Fibroblast of villous mesenchyme (primary cell): ENCODE data around the gene BAG3. TPM values are rescaled to one million over a fixed set of nuclear protein-coding genes. Genes with fewer than 3 reads are reported as not detected.

Source experiments
- DNase-seq: peaks from one replicate; pipeline ENCODE4 v3.0.0-alpha.2; 2010; ENCODE audit warnings: low read depth
- H3K4me3 ChIP-seq: 2 replicates; pipeline ENCODE4 v1.5.1; 2011; ENCODE audit warnings: low read depth, mild to moderate bottlenecking, low read length
- CTCF ChIP-seq: IDR thresholded peaks from 2 replicates; pipeline ENCODE4 v1.5.1; 2012; ENCODE audit warnings: low read depth, mild to moderate bottlenecking, low read length; ENCODE audit not compliant: insufficient read depth
- total RNA-seq: library from RNA; depleted of rRNA; stranded (reverse); fragments of >200 nt; gene quantifications from 2 replicates; pipeline ENCODE4 v1.2.3, GENCODE V29; 2012

Gene BAG3
- 16.4 and 18.6 TPM in 2 replicates for total RNA-seq

GRCh38 chr10:119650692-119651513 is at the start of gene BAG3:
Gene BAG3 (plus strand): TSS chr10:119651380. CDS start chr10:119651676, 296 bp downstream.
- TF ChIP-seq CTCF: no peak
- H3K4me3 ChIP-seq: peak within 1 kb of the TSS; percentile 84
- peak; percentile 93 for DNase-seq

DNA sequence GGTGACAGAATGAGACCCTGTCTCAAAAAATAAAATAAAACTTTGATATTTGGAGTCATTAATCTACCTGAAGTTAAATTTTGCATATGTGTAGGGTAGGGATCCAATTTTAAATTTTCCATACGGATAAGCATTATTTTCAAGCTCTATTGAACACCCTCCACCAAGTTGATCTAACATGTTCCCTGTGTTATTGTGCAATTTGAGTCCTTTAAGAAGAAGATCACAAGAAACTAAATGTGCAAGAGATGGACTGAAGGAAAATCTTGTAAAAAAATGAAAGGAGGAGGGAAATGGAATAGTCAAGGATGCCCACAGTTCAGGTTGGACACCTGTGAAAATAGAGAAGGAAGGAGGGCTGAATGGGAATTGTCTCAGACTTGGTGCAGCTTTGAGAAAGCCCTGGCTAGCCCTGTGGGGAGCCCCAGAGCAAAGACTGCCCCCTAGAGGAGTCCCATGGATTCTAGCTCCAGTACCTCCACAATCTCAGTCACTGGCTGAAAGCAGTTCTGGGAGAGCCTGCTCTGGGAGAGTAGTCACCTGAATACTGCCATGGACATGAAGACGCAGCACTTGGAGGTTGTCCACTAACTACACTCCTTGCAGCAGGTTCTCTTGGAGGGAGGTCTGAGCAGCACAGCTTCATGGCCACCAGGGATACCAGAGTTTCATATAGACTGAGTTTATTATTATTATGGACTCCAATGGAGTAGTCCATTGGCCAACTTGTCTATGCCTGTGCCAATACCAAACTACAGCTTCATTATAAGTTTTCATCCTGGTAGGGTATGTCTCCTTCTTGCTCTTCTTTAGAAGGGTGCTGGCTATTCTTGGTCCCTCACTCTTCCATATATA is 48.7 kb upstream of the BAG3 start:
- DNase-seq: peak; percentile 36
- TF ChIP-seq CTCF: peak; percentile 76
- H3K4me3 ChIP-seq: no peak overlapping the region

DNA sequence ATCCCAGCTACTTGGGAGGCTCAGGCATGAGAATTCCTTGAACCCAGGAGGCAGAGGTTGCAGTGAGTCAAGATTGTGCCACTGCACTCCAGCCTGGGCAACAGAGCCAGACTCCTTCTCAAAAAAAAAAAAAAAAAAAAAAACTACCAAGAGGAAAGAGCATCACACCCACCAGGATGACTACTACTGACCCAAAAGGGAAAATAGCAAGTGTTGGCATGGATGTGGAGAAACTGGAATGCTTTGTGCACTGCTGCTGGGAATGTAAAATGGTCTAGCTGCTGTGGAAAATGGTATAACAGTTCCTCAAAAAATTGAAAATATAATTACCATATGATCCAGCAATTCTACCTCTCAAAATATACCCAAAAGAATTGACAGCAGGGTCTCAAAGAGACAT is 46.7 kb upstream of the BAG3 start:
- DNase-seq: no peak
- no peak for TF ChIP-seq CTCF
- no peak overlapping the region for H3K4me3 ChIP-seq

DNA sequence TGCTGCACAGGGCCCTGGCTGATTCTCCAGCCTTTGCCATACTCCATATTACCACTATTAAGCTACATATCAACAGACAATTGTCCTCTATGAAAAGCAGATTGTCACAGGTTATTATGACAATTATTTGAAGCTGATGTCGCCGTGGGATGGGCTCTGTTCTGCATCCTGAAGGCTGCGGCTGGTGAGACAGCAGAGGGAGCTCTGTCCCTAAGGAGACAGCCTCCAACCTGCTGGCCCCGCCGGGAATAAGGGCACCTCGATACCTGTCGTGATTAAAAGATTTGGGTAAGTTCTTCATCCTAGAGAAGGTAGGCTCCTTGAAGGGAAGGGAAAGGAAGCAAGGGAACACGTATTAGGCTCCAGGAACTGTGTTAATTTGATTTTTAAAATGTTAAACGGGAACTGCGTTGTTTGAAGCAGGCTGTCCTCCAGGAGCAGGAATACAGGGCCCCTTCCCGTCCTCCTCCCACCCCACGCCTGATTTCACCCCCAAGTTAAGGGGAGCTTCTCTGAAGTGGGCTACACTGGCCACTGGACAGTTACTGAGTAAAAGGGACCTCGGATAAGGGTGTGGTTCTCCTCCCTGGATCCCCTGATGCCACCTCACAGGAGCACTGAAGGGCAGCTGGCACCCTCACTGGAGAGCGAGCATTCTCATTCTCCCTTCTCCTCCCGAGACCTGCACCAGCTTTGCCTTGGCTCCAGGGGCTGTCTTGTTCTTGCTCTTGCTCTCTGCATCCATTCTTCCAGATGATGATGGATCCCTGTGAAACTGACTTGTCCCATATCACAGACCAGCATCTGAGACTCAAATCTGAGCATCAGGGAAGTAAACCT is 42.6 kb upstream of the BAG3 start:
- peak; percentile 72 for TF ChIP-seq CTCF
- peak; percentile 36 for DNase-seq
- H3K4me3 ChIP-seq: no peak overlapping the region

- DNase-seq: no peak
- no peak for TF ChIP-seq CTCF
- H3K4me3 ChIP-seq: no peak overlapping the region
These were observed 41.7 kb upstream of the BAG3 start for GRCh38 chr10:119609516-119609915.

DNA sequence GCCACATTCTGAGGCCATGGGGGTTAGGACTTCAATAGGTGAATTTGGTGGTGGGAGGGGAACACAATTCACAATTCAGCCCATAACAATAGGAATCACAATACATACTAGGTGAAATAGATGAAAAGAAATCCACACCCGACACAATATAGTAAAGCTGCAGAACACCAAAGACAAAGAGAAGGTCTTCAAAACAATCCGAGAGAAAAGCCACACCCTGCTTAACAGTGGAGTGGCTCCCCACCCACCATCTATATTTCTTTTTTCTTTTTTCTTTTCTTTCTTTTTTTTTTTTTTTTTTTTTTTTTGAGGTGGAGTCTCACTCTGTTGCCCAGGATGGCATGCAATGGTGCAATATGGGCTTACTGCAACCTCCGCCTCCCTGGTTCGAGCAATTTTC is 39.7 kb upstream of the BAG3 start:
- DNase-seq: no peak
- no peak overlapping the region for H3K4me3 ChIP-seq
- TF ChIP-seq CTCF: no peak
